Neural cell (in vitro differentiated cells): ENCODE measurements around the gene SIPA1L2.

Source experiments
- EZH2 ChIP-seq: fragments of 200-600, 300-800 bp; shearing (Covaris generic), sonication (generic); IDR thresholded peaks from 2 replicates; pipeline ENCODE4 v1.6.1; 2014; ENCODE audit warnings: antibody characterized with exemption, low read length, borderline replicate concordance, mild to moderate bottlenecking; ENCODE audit not compliant: insufficient read depth, poor library complexity, severe bottlenecking
- POLR2AphosphoS5 ChIP-seq: IDR thresholded peaks from 2 replicates; pipeline ENCODE4 v1.6.1; 2012

GRCh38 chr1:232598837-232599177, 31.1 kb downstream of the SIPA1L2 start:
- TF ChIP-seq EZH2 (no peak), POLR2AphosphoS5 (no peak)
